Fibroblast of skin of right quadriceps (primary cell): ENCODE results near the gene MRPS18B.
A peak's percentile ranks its signal among the peaks of the same experiment; 100 is the strongest.

Source experiments
- DNase-seq: peaks from one replicate; pipeline ENCODE4 v3.0.0-alpha.2; 2013

MRPS18B gene

GRCh38 chr6:30610065-30610464 lies 7.6 kb upstream of the MRPS18B start:
- no peak for DNase-seq

GRCh38 chr6:30611150-30611855 lies 6.3 kb upstream of the MRPS18B start:
- DNase-seq, result no peak

- no peak for DNase-seq
Measured at GRCh38 chr6:30611856-30612194, 5.8 kb upstream of the MRPS18B start.

GRCh38 chr6:30612213-30612612 lies 5.4 kb upstream of the MRPS18B start:
- DNase-seq, result no peak

- peak; percentile 51 for DNase-seq
Measured at GRCh38 chr6:30612687-30613248, 4.9 kb upstream of the MRPS18B start.

GRCh38 chr6:30613251-30614043 lies 4.2 kb upstream of the MRPS18B start:
- DNase-seq, result no peak

- DNase-seq, result no peak
Measured at GRCh38 chr6:30614044-30614842, 3.4 kb upstream of the MRPS18B start.

GRCh38 chr6:30614843-30615218 lies 2.8 kb upstream of the MRPS18B start:
- peak; percentile 98 for DNase-seq

- DNase-seq, result peak; percentile 95
Measured at GRCh38 chr6:30615219-30615957, 2.3 kb upstream of the MRPS18B start.

GRCh38 chr6:30615958-30616810 lies 1.5 kb upstream of the MRPS18B start:
- DNase-seq, result no peak

- DNase-seq, result peak; percentile 100
Measured at GRCh38 chr6:30616811-30617564, 652 bp upstream of the MRPS18B start, which contains the start of gene PPP1R10. TSS of gene PPP1R10 (minus strand) at chr6:30617243. CDS start at chr6:30609944, 7,299 bp downstream.

GRCh38 chr6:30618270-30618797 lies 694 bp downstream of the MRPS18B start:
- no peak for DNase-seq

- DNase-seq, result no peak
Measured at GRCh38 chr6:30619561-30619960, 1.9 kb downstream of the MRPS18B start.

- DNase-seq, result no peak
Measured at GRCh38 chr6:30625511-30625910, 7.9 kb downstream of the MRPS18B start.

- DNase-seq, result peak; percentile 76
Measured at GRCh38 chr6:30626484-30627366, 9.1 kb downstream of the MRPS18B start, which contains the start of gene ATAT1. TSS of gene ATAT1 (plus strand) at chr6:30626874.

- no peak for DNase-seq
Measured at GRCh38 chr6:30635834-30636233, 18.2 kb downstream of the MRPS18B start.

GRCh38 chr6:30640481-30640880 lies 22.8 kb downstream of the MRPS18B start:
- no peak for DNase-seq

GRCh38 chr6:30641048-30641447 lies 23.4 kb downstream of the MRPS18B start:
- DNase-seq, result no peak

- DNase-seq, result no peak
Measured at GRCh38 chr6:30643656-30644055, 26.0 kb downstream of the MRPS18B start.
